Keratinocyte (primary cell): ENCODE results near the gene GOLT1B. TPM values are rescaled to one million over a fixed set of nuclear protein-coding genes. Genes with fewer than 3 reads are reported as not detected.

Experiments
- DNase-seq: peaks from one replicate; pipeline ENCODE4 v3.0.0-alpha.2; 2011; ENCODE audit warnings: low read depth, missing footprints, low spot score
- FAIRE-seq: peaks from 2 replicates; lab custom pipeline; 2011; peaks lifted over from hg19 to GRCh38; lab: Jason Lieb, UNC
- H2AFZ ChIP-seq: 2 replicates; pipeline ENCODE4 v1.6.0; 2012; ENCODE audit warnings: low read length, control low read depth, inconsistent platforms; ENCODE audit not compliant: control insufficient read depth
- H3K27ac ChIP-seq: 2 replicates; pipeline ENCODE4 v1.5.1; 2011; ENCODE audit warnings: low read length; ENCODE audit not compliant: control insufficient read depth, insufficient read depth
- H3K27me3 ChIP-seq: 3 replicates; pipeline ENCODE4 v1.6.0; 2011; ENCODE audit warnings: low read length; ENCODE audit not compliant: control insufficient read depth, insufficient read depth; ENCODE audit errors: extremely low read depth
- H3K36me3 ChIP-seq, 2 experiments: 2 replicates in 1 of 2; 3 replicates in 1 of 2; pipeline ENCODE4 v1.5.1; 2011; ENCODE audit warnings: low read length in 2 of 2, mild to moderate bottlenecking in 1 of 2; ENCODE audit not compliant: control insufficient read depth in 2 of 2, insufficient read depth in 2 of 2; ENCODE audit errors: extremely low read depth in 1 of 2
- H3K4me1 ChIP-seq: 3 replicates; pipeline ENCODE4 v1.5.1; 2011; ENCODE audit warnings: low read length; ENCODE audit not compliant: control insufficient read depth, insufficient read depth; ENCODE audit errors: extremely low read depth
- H3K4me2 ChIP-seq: 3 replicates; pipeline ENCODE4 v1.6.0; 2011; ENCODE audit warnings: low read depth, low read length; ENCODE audit not compliant: control insufficient read depth, insufficient read depth; ENCODE audit errors: extremely low read depth
- H3K4me3 ChIP-seq, 3 experiments: fragments of 200-600 bp in 1 of 3; sonication (generic) in 1 of 3; 2 replicates in 2 of 3; 3 replicates in 1 of 3; pipeline ENCODE4 v1.5.1; 2011 to 2016; ENCODE audit warnings: low read length in 3 of 3, mild to moderate bottlenecking in 3 of 3, control low read depth in 2 of 3, inconsistent platforms in 1 of 3, low read depth in 1 of 3, mixed read lengths in 1 of 3, mixed run types in 1 of 3, moderate library complexity in 1 of 3; ENCODE audit not compliant: control insufficient read depth in 2 of 3, insufficient read depth in 2 of 3; ENCODE audit errors: extremely low read depth in 1 of 3
- H3K79me2 ChIP-seq: 2 replicates; pipeline ENCODE4 v1.6.0; 2012; ENCODE audit warnings: low read length; ENCODE audit not compliant: control insufficient read depth, insufficient read depth
- H3K9ac ChIP-seq: 3 replicates; pipeline ENCODE4 v1.6.0; 2011; ENCODE audit warnings: low read length; ENCODE audit not compliant: control insufficient read depth, insufficient read depth; ENCODE audit errors: extremely low read depth
- H3K9me1 ChIP-seq: 3 replicates; pipeline ENCODE4 v1.6.0; 2011; ENCODE audit warnings: low read length; ENCODE audit not compliant: control insufficient read depth, insufficient read depth; ENCODE audit errors: extremely low read depth
- H3K9me3 ChIP-seq: 2 replicates; pipeline ENCODE4 v1.5.1; 2012; ENCODE audit warnings: low read depth, low read length; ENCODE audit not compliant: control insufficient read depth
- H4K20me1 ChIP-seq: 3 replicates; pipeline ENCODE4 v1.6.0; 2011; ENCODE audit warnings: low read length; ENCODE audit not compliant: control insufficient read depth, insufficient read depth; ENCODE audit errors: extremely low read depth
- CTCF ChIP-seq, 3 experiments: IDR thresholded peaks in 1 of 3; conservative IDR thresholded peaks in 1 of 3; optimal IDR thresholded peaks in 1 of 3; 2 replicates in 2 of 3; 3 replicates in 1 of 3; pipeline versions ENCODE3 to v1.5.1; 2011; ENCODE audit warnings: low read length in 3 of 3, mild to moderate bottlenecking in 3 of 3, moderate library complexity in 2 of 3, control low read depth in 1 of 3, inconsistent platforms in 1 of 3; ENCODE audit not compliant: insufficient read depth in 2 of 3; ENCODE audit errors: extremely low read depth in 1 of 3
- EZH2 ChIP-seq: IDR thresholded peaks from one replicate; pipeline ENCODE4 v1.6.1; 2012; ENCODE audit warnings: inconsistent platforms, mild to moderate bottlenecking, low read length, moderate library complexity
- dilution Hi-C: fragments of 300-500 bp; cut with MboI; formaldehyde crosslinking; loops from one replicate; pipeline ENCODE4 v1.7.0; 2020; ENCODE audit warnings: low sequenced_read_pairs; ENCODE audit not compliant: extremely low pct_ligation_motif_present
- polyA plus RNA-seq, 5 experiments: library from polyadenylated mRNA; depleted of rRNA in 3 of 5; stranded (reverse) in 3 of 5; stranded (forward) in 1 of 5; unstranded in 1 of 5; fragments of >200 nt; gene quantifications; 1 replicate in 1 of 5; 2 replicates in 3 of 5; 3 replicates in 1 of 5; pipeline versions ENCODE4 v1.2.1 to v1.2.3, GENCODE V29; 2011 to 2012; ENCODE audit warnings: missing spikeins in 2 of 5, low read depth in 1 of 5, low replicate concordance in 1 of 5

Gene GOLT1B
- polyA plus RNA-seq, 1 donor (not counting 4 experiments of a cell fraction or from before 2014, with no cell fraction given): 25.8 TPM

- no peaks in the 10 kb centered on the region for H3K9me1 ChIP-seq
- H3K79me2 ChIP-seq: no peaks in the 10 kb centered on the region
- no peaks in the 10 kb centered on the region for H3K9me3 ChIP-seq
- H3K4me1 ChIP-seq: no peaks in the 10 kb centered on the region
- H3K27me3 ChIP-seq: no peaks in the 10 kb centered on the region
- FAIRE-seq (no peak), DNase-seq (no peak)
- TF ChIP-seq CTCF (optimal IDR thresholded peaks at IDR 0.05 in 1 of 3, IDR thresholded peaks at IDR 0.05 in 1 of 3, conservative IDR thresholded peaks at IDR 0.05 in 1 of 3; ENCODE audit: extremely low read depth in 1 of 3, insufficient read depth in 2 of 3, low read length in 3 of 3): no peak
- no peak for TF ChIP-seq EZH2
- H3K4me2 ChIP-seq: no peak overlapping the region
- H3K4me3 ChIP-seq: no peak overlapping the region
- no peak overlapping the region for H2AFZ ChIP-seq
- peaks cover 6 to 11% of the 10 kb centered on the region in 2 experiments for H3K36me3 ChIP-seq
- no peak overlapping the region for H3K27ac ChIP-seq
- H4K20me1 ChIP-seq: no peaks in the 10 kb centered on the region
- dilution Hi-C loops: no loop called here
- H3K9ac ChIP-seq: no peak overlapping the region
Measured at GRCh38 chr12:21478756-21479455, 22.7 kb upstream of the GOLT1B start.

- H3K27ac ChIP-seq: no peak overlapping the region
- no peak overlapping the region for H3K4me3 ChIP-seq
- DNase-seq (no peak), FAIRE-seq (no peak)
- H3K9ac ChIP-seq: no peak overlapping the region
- dilution Hi-C loops: no loop called here
- H3K9me1 ChIP-seq: no peaks in the 10 kb centered on the region
- H3K4me1 ChIP-seq: no peaks in the 10 kb centered on the region
- H3K36me3 ChIP-seq: peaks cover 0 to 11% of the 10 kb centered on the region in 2 experiments
- no peaks in the 10 kb centered on the region for H4K20me1 ChIP-seq
- H3K79me2 ChIP-seq: no peaks in the 10 kb centered on the region
- no peaks in the 10 kb centered on the region for H3K9me3 ChIP-seq
- TF ChIP-seq CTCF (optimal IDR thresholded peaks at IDR 0.05 in 1 of 3, IDR thresholded peaks at IDR 0.05 in 1 of 3, conservative IDR thresholded peaks at IDR 0.05 in 1 of 3; ENCODE audit: extremely low read depth in 1 of 3, insufficient read depth in 2 of 3, low read length in 3 of 3): no peak
- TF ChIP-seq EZH2: no peak
- no peak overlapping the region for H3K4me2 ChIP-seq
- no peak overlapping the region for H2AFZ ChIP-seq
- H3K27me3 ChIP-seq: no peaks in the 10 kb centered on the region
Measured at GRCh38 chr12:21483531-21483930, 18.1 kb upstream of the GOLT1B start.
